ENCODE data around the gene PFKFB2. TPM values are rescaled to one million over a fixed set of nuclear protein-coding genes. Genes with fewer than 3 reads are reported as not detected.
A peak's percentile ranks its signal among the peaks of the same experiment; 100 is the strongest.

Gene PFKFB2
- polyA plus RNA-seq, 3 donors = 2.1 to 6.9 (median 2.3) TPM

GRCh38 chr1:207027921-207028320 is 25.2 kb upstream of the PFKFB2 start:
- no peak overlapping the region for H3K9ac ChIP-seq (ENCODE audit: insufficient read depth, low read length, poor library complexity, severe bottlenecking)
- no peak for TF ChIP-seq CTCF (IDR thresholded peaks at IDR 0.05)
- intact Hi-C loops (cut with micrococcal nuclease) = no loop called here
- WGBS (ENCODE audit: insufficient coverage) = no CpG with 5 or more reads among the region's 1 CpG
- H3K27ac ChIP-seq (ENCODE audit: low read depth in 1 of 2, low read length in 2 of 2) = no peak overlapping the region
- no peaks in the 10 kb centered on the region for H3K9me3 Mint-ChIP-seq
- DNase-seq = no peak
- H3K79me2 ChIP-seq (ENCODE audit: insufficient read depth, low read length) = no peaks in the 10 kb centered on the region
- H3K4me3 ChIP-seq (replicated peaks in 1 of 3; ENCODE audit: low read depth in 2 of 3, low read length in 3 of 3) = no peak overlapping the region
- peaks cover 5 to 6% (median 5%) of the 10 kb centered on the region in 3 donors for H3K27me3 Mint-ChIP-seq (ENCODE audit: low read depth in 3 of 3)
- peaks cover 16% of the 10 kb centered on the region for H3K4me1 Mint-ChIP-seq
- no peaks in the 10 kb centered on the region for H3K27me3 ChIP-seq (ENCODE audit: control insufficient read depth in 2 of 2, insufficient read depth in 2 of 2, low read length in 2 of 2)
- no peaks in the 10 kb centered on the region for H3K36me3 ChIP-seq (replicated peaks in 1 of 2; ENCODE audit: control insufficient read depth in 1 of 2, insufficient read depth in 2 of 2, low read length in 2 of 2)
- no peaks in the 10 kb centered on the region for H3K9me3 ChIP-seq (replicated peaks in 1 of 2; ENCODE audit: control insufficient read depth in 1 of 2, insufficient read depth in 1 of 2, low read length in 2 of 2)
- no peak overlapping the region for H2AFZ ChIP-seq (ENCODE audit: insufficient read depth, low read depth, low read length, poor library complexity, severe bottlenecking)
- no peak overlapping the region for H3K4me2 ChIP-seq (replicated peaks; ENCODE audit: extremely low read depth, low read length, poor library complexity, severe bottlenecking)
- no peak overlapping the region for H3K4me3 Mint-ChIP-seq
- H3K4me1 ChIP-seq (ENCODE audit: control insufficient read depth in 1 of 2, insufficient read depth in 2 of 2, low read length in 2 of 2) = peaks cover 14 to 15% of the 10 kb centered on the region in 2 donors
- no peaks in the 10 kb centered on the region for H4K20me1 ChIP-seq (ENCODE audit: insufficient read depth, low read length)
- H3K36me3 Mint-ChIP-seq = no peaks in the 10 kb centered on the region
- H3K27ac Mint-ChIP-seq = no peak overlapping the region

- DNase-seq = no peak
- no peaks in the 10 kb centered on the region for H3K27me3 ChIP-seq (ENCODE audit: control insufficient read depth in 2 of 2, insufficient read depth in 2 of 2, low read length in 2 of 2)
- no peak overlapping the region for H3K9ac ChIP-seq (ENCODE audit: insufficient read depth, low read length, poor library complexity, severe bottlenecking)
- H4K20me1 ChIP-seq (ENCODE audit: insufficient read depth, low read length) = no peaks in the 10 kb centered on the region
- H3K4me1 ChIP-seq (ENCODE audit: control insufficient read depth in 1 of 2, insufficient read depth in 2 of 2, low read length in 2 of 2) = peaks cover 10 to 12% of the 10 kb centered on the region in 2 donors
- intact Hi-C loops (cut with micrococcal nuclease) = no loop called here
- no peak overlapping the region for H3K27ac ChIP-seq (ENCODE audit: low read depth in 1 of 2, low read length in 2 of 2)
- no CpG with 5 or more reads among the region's 2 CpGs for WGBS (ENCODE audit: insufficient coverage)
- peak overlapping the region in 2 of 7 donors; percentile 25 to 50 for H3K27ac Mint-ChIP-seq
- no peak overlapping the region for H3K4me2 ChIP-seq (replicated peaks; ENCODE audit: extremely low read depth, low read length, poor library complexity, severe bottlenecking)
- no peaks in the 10 kb centered on the region for H3K36me3 Mint-ChIP-seq
- no peaks in the 10 kb centered on the region for H3K36me3 ChIP-seq (replicated peaks in 1 of 2; ENCODE audit: control insufficient read depth in 1 of 2, insufficient read depth in 2 of 2, low read length in 2 of 2)
- H2AFZ ChIP-seq (ENCODE audit: insufficient read depth, low read depth, low read length, poor library complexity, severe bottlenecking) = no peak overlapping the region
- TF ChIP-seq CTCF (IDR thresholded peaks at IDR 0.05) = no peak
- no peak overlapping the region for H3K4me3 Mint-ChIP-seq
- H3K9me3 Mint-ChIP-seq = no peaks in the 10 kb centered on the region
- no peaks in the 10 kb centered on the region for H3K9me3 ChIP-seq (replicated peaks in 1 of 2; ENCODE audit: control insufficient read depth in 1 of 2, insufficient read depth in 1 of 2, low read length in 2 of 2)
- no peaks in the 10 kb centered on the region for H3K79me2 ChIP-seq (ENCODE audit: insufficient read depth, low read length)
- H3K4me1 Mint-ChIP-seq = peaks cover 16% of the 10 kb centered on the region
- H3K4me3 ChIP-seq (replicated peaks in 1 of 3; ENCODE audit: low read depth in 2 of 3, low read length in 3 of 3) = no peak overlapping the region
- peaks cover 6 to 7% (median 7%) of the 10 kb centered on the region in 3 donors for H3K27me3 Mint-ChIP-seq (ENCODE audit: low read depth in 3 of 3)
Observed at GRCh38 chr1:207028884-207029650, 24.0 kb upstream of the PFKFB2 start.
